ENCODE measurements around the gene TMPRSS13.

Gene TMPRSS13

DNA sequence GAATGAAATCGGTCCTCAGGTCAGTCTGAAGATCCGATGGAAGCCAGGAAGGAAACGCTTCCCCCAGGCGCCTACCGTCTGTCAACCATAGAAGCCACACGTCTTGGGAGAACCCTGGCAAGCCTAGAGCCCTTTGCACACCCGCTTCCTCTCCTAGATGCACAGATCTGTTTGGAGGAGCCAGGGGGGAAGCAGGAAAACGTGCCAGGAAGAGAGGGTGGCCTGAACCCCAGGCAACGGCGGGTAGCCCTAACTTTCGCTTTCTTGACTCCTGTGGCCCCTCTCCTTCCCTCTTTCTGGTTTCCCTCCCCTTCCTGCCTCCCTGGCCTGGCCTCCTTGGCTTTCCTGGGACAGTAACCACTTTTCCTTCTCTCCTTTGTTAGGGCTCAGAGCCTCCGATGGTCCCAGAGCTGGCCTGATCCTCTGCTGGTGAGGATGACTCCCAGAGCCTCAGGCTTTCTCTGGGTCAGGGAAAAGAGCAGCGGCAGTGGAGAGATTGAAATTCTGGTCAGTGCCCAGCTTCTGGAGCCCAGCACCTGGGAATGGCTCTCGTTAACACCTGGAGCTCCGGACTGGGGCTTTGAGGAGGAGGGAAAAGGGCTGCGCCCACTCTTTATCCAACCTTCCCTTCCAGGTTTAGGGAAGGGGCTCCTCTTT, 54.8 kb downstream of the TMPRSS13 start:
- Histone ChIP-seq H3K36me3 (ENCODE audit: control insufficient read depth in 1 of 2, insufficient read depth in 2 of 2, low read length in 2 of 2) (no peaks in the 10 kb centered on the region), H3K4me3 (ENCODE audit: low read depth in 1 of 2, low read length in 2 of 2) (peak overlapping the region; percentile 35 to 82), H3K9me3 (ENCODE audit: control insufficient read depth in 1 of 2, low read length in 2 of 2) (no peaks in the 10 kb centered on the region), H3K27me3 (ENCODE audit: low read depth, low read length) (peaks cover 18% of the 10 kb centered on the region), H3K4me1 (ENCODE audit: control insufficient read depth in 1 of 2, insufficient read depth in 2 of 2, low read length in 2 of 2) (peaks cover 20 to 74% of the 10 kb centered on the region in 2 donors), H3K27ac (ENCODE audit: low read length) (peak overlapping the region; percentile 52)

DNA sequence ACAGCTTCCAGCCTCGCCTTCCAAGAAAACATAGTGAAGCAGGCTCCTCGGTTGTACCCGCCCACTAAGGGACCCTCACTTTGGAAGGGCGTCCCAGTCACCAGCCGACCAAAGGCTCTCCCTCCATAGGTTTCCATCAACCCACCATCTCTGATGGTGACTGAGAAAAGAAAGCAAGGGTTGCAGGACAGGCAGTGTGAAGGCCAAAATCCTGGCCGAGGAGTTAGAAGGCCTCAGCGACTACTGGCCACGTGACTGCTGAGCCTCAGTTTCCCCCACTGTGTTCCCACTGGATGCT, 55.4 kb downstream of the TMPRSS13 start:
- Histone ChIP-seq H3K27me3 (ENCODE audit: low read depth, low read length) (peaks cover 17% of the 10 kb centered on the region), H3K9me3 (ENCODE audit: control insufficient read depth in 1 of 2, low read length in 2 of 2) (no peaks in the 10 kb centered on the region), H3K4me3 (ENCODE audit: low read depth in 1 of 2, low read length in 2 of 2) (peak overlapping the region in 1 of 2 donors; percentile 82), H3K36me3 (ENCODE audit: control insufficient read depth in 1 of 2, insufficient read depth in 2 of 2, low read length in 2 of 2) (no peaks in the 10 kb centered on the region), H3K4me1 (ENCODE audit: control insufficient read depth in 1 of 2, insufficient read depth in 2 of 2, low read length in 2 of 2) (peaks cover 20 to 80% of the 10 kb centered on the region in 2 donors), H3K27ac (ENCODE audit: low read length) (peak overlapping the region; percentile 40)

DNA sequence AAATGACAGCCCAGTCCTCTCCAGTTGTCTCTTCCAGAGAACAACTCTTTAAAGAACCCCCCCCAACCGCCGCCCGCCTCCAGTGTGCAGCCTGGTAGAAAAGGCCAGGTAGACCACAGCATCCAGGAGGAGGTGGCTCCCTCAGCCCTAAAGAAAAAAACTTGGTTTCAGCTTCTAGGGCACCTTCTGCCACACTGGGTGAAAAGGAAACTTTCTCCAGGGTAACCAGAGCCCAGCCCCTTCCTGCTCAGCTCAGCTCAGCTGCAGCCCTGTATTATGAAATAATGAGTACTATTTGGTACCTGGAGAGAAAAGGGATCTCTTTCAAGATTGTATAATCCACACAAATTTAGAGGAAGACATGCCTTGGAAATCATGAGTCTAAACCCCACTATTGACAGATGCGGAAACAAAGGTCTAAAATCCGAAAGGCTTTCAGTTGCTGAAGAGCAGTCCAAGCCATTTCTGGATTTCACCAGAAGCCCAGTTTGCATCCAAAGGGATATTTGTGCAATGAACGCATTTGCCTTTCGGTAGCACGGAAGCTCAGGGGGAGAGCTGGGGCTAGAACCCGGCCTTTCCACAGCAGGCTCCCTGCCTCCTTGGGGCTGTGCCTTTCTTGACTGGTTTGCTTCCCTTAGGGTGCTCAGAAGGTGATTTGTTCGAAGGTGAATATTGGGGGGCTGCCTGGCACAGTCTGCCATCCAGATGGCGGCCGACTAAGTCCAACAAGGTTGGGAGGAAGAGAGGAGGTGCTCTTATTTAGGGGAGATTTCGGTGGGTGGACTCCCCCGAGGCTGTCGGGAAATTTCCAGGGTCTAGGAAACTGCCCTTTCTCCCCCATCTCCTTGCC, 56.0 kb downstream of the TMPRSS13 start:
- H3K4me3 ChIP-seq (ENCODE audit: low read depth in 1 of 2, low read length in 2 of 2) = peak overlapping the region in 1 of 2 donors; percentile 82
- no peaks in the 10 kb centered on the region for H3K9me3 ChIP-seq (ENCODE audit: control insufficient read depth in 1 of 2, low read length in 2 of 2)
- H3K36me3 ChIP-seq (ENCODE audit: control insufficient read depth in 1 of 2, insufficient read depth in 2 of 2, low read length in 2 of 2) = no peaks in the 10 kb centered on the region
- peak overlapping the region; percentile 40 for H3K27ac ChIP-seq (ENCODE audit: low read length)
- H3K4me1 ChIP-seq (ENCODE audit: control insufficient read depth in 1 of 2, insufficient read depth in 2 of 2, low read length in 2 of 2) = peaks cover 20 to 82% of the 10 kb centered on the region in 2 donors
- peaks cover 11% of the 10 kb centered on the region for H3K27me3 ChIP-seq (ENCODE audit: low read depth, low read length)

- peaks cover 9% of the 10 kb centered on the region for H3K27me3 ChIP-seq (ENCODE audit: low read depth, low read length)
Measured at GRCh38 chr11:117872420-117872961, 56.7 kb downstream of the TMPRSS13 start.

DNA sequence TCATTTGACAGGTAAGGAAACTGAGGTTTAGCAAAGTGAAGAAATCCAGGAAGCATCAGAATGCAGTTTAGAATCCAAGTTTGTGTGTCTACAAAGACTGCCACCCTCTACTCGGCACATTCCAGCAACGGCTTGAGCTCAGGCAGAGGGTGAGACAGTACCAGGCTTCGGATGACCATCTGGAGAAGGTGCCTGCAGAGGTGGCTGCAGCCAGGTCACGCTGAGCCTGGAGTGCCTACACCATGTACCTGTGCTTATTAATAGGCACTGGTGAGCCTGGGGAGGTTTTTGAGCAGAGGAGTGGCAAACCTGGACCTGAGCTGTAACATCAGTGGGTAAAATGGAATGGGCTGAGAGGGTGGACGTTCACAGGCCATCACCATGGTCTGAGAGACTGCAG, 57.4 kb downstream of the TMPRSS13 start:
- H3K4me3 ChIP-seq (ENCODE audit: low read depth in 1 of 2, low read length in 2 of 2) = no peak overlapping the region
- H3K9me3 ChIP-seq (ENCODE audit: control insufficient read depth in 1 of 2, low read length in 2 of 2) = no peaks in the 10 kb centered on the region
- H3K27me3 ChIP-seq (ENCODE audit: low read depth, low read length) = peaks cover 5% of the 10 kb centered on the region
- H3K27ac ChIP-seq (ENCODE audit: low read length) = no peak overlapping the region
- H3K4me1 ChIP-seq (ENCODE audit: control insufficient read depth in 1 of 2, insufficient read depth in 2 of 2, low read length in 2 of 2) = peaks cover 12 to 74% of the 10 kb centered on the region in 2 donors
- H3K36me3 ChIP-seq (ENCODE audit: control insufficient read depth in 1 of 2, insufficient read depth in 2 of 2, low read length in 2 of 2) = no peaks in the 10 kb centered on the region

More at GRCh38 chr11:117872420-117872961, 56.7 kb downstream of the TMPRSS13 start:
- no peak overlapping the region for H3K27ac ChIP-seq (ENCODE audit: low read length)
- no peaks in the 10 kb centered on the region for H3K36me3 ChIP-seq (ENCODE audit: control insufficient read depth in 1 of 2, insufficient read depth in 2 of 2, low read length in 2 of 2)
- peak overlapping the region in 1 of 2 donors; percentile 18 for H3K4me3 ChIP-seq (ENCODE audit: low read depth in 1 of 2, low read length in 2 of 2)
- H3K9me3 ChIP-seq (ENCODE audit: control insufficient read depth in 1 of 2, low read length in 2 of 2) = no peaks in the 10 kb centered on the region
- peaks cover 18 to 75% of the 10 kb centered on the region in 2 donors for H3K4me1 ChIP-seq (ENCODE audit: control insufficient read depth in 1 of 2, insufficient read depth in 2 of 2, low read length in 2 of 2)

DNA sequence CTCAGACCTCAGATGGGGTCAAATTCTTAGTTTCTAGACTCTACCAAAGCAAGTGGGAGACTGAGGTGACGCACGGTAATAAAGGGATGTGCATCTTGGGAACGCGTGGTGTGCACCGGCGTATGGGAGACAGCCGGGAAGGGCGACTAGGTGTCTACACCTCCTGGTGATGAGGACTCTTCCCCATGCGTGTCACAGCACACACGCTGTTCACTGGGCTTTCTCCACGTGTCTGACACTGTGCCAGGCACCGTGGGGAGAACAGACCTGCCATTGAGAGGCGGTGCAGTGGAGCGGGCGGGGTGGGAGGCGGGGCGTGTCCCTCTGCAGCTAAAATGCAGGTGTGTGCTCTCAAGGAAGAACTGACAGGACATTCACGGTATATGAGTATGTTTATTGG, 58.0 kb downstream of the TMPRSS13 start:
- peaks cover 12 to 81% of the 10 kb centered on the region in 2 donors for H3K4me1 ChIP-seq (ENCODE audit: control insufficient read depth in 1 of 2, insufficient read depth in 2 of 2, low read length in 2 of 2)
- peaks cover 5% of the 10 kb centered on the region for H3K27me3 ChIP-seq (ENCODE audit: low read depth, low read length)
- H3K27ac ChIP-seq (ENCODE audit: low read length) = no peak overlapping the region
- H3K4me3 ChIP-seq (ENCODE audit: low read depth in 1 of 2, low read length in 2 of 2) = no peak overlapping the region
- no peaks in the 10 kb centered on the region for H3K9me3 ChIP-seq (ENCODE audit: control insufficient read depth in 1 of 2, low read length in 2 of 2)
- no peaks in the 10 kb centered on the region for H3K36me3 ChIP-seq (ENCODE audit: control insufficient read depth in 1 of 2, insufficient read depth in 2 of 2, low read length in 2 of 2)

- H3K4me1 ChIP-seq (ENCODE audit: control insufficient read depth in 1 of 2, insufficient read depth in 2 of 2, low read length in 2 of 2) = peaks cover 12 to 80% of the 10 kb centered on the region in 2 donors
- H3K27ac ChIP-seq (ENCODE audit: low read length) = peak overlapping the region; percentile 60
- H3K4me3 ChIP-seq (ENCODE audit: low read depth in 1 of 2, low read length in 2 of 2) = no peak overlapping the region
- H3K36me3 ChIP-seq (ENCODE audit: control insufficient read depth in 1 of 2, insufficient read depth in 2 of 2, low read length in 2 of 2) = no peaks in the 10 kb centered on the region
- H3K27me3 ChIP-seq (ENCODE audit: low read depth, low read length) = peaks cover 2% of the 10 kb centered on the region
- no peaks in the 10 kb centered on the region for H3K9me3 ChIP-seq (ENCODE audit: control insufficient read depth in 1 of 2, low read length in 2 of 2)
Measured at GRCh38 chr11:117870103-117870952, 58.9 kb downstream of the TMPRSS13 start.

GRCh38 chr11:117869604-117870003, 59.6 kb downstream of the TMPRSS13 start:
- Histone ChIP-seq H3K27ac (ENCODE audit: low read length) (peak overlapping the region; percentile 60), H3K4me1 (ENCODE audit: control insufficient read depth in 1 of 2, insufficient read depth in 2 of 2, low read length in 2 of 2) (peaks cover 12 to 72% of the 10 kb centered on the region in 2 donors)

GRCh38 chr11:117868815-117869561, 60.2 kb downstream of the TMPRSS13 start:
- Histone ChIP-seq H3K36me3 (ENCODE audit: control insufficient read depth in 1 of 2, insufficient read depth in 2 of 2, low read length in 2 of 2) (no peaks in the 10 kb centered on the region), H3K27ac (ENCODE audit: low read length) (peak overlapping the region; percentile 60), H3K27me3 (ENCODE audit: low read depth, low read length) (no peaks in the 10 kb centered on the region), H3K4me3 (ENCODE audit: low read depth in 1 of 2, low read length in 2 of 2) (no peak overlapping the region), H3K9me3 (ENCODE audit: control insufficient read depth in 1 of 2, low read length in 2 of 2) (no peaks in the 10 kb centered on the region), H3K4me1 (ENCODE audit: control insufficient read depth in 1 of 2, insufficient read depth in 2 of 2, low read length in 2 of 2) (peaks cover 12 to 66% of the 10 kb centered on the region in 2 donors)

More at GRCh38 chr11:117869604-117870003, 59.6 kb downstream of the TMPRSS13 start:
- Histone ChIP-seq H3K36me3 (ENCODE audit: control insufficient read depth in 1 of 2, insufficient read depth in 2 of 2, low read length in 2 of 2) (no peaks in the 10 kb centered on the region), H3K4me3 (ENCODE audit: low read depth in 1 of 2, low read length in 2 of 2) (no peak overlapping the region), H3K27me3 (ENCODE audit: low read depth, low read length) (no peaks in the 10 kb centered on the region), H3K9me3 (ENCODE audit: control insufficient read depth in 1 of 2, low read length in 2 of 2) (no peaks in the 10 kb centered on the region)

DNA sequence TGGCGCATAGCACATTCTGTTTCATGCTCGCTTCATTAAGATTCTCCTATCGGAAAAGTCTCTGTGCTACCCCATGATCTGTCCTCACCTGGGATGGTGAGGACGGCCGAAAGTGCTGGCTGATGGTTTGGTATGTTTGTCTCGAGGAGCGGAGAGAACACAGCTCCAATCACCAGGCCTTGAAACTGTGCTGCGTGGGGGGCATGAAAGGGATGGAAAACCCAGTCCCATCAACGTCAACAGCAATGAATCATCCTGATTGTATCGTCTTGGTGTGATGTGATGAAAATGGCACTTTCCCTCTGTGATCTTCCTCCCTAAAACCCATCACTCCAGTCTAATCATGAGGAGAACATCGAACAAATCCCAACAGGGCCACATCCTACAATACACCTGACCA, 61.1 kb downstream of the TMPRSS13 start:
- Histone ChIP-seq H3K27me3 (ENCODE audit: low read depth, low read length) (no peaks in the 10 kb centered on the region), H3K36me3 (ENCODE audit: control insufficient read depth in 1 of 2, insufficient read depth in 2 of 2, low read length in 2 of 2) (no peaks in the 10 kb centered on the region), H3K27ac (ENCODE audit: low read length) (no peak overlapping the region), H3K4me1 (ENCODE audit: control insufficient read depth in 1 of 2, insufficient read depth in 2 of 2, low read length in 2 of 2) (peaks cover 13 to 57% of the 10 kb centered on the region in 2 donors), H3K4me3 (ENCODE audit: low read depth in 1 of 2, low read length in 2 of 2) (no peak overlapping the region), H3K9me3 (ENCODE audit: control insufficient read depth in 1 of 2, low read length in 2 of 2) (no peaks in the 10 kb centered on the region)
